ENCODE measurements around the gene HSPA4. TPM values are rescaled to one million over a fixed set of nuclear protein-coding genes. Genes with fewer than 3 reads are reported as not detected.
"Not testable (repeated sequence)": the region's sequence is repeated elsewhere in the genome, so short reads cannot be mapped to it uniquely, and the experiment has no call there.

Gene HSPA4
- polyA plus RNA-seq, 1 donor from 2014 or later: 75.9 TPM

DNA sequence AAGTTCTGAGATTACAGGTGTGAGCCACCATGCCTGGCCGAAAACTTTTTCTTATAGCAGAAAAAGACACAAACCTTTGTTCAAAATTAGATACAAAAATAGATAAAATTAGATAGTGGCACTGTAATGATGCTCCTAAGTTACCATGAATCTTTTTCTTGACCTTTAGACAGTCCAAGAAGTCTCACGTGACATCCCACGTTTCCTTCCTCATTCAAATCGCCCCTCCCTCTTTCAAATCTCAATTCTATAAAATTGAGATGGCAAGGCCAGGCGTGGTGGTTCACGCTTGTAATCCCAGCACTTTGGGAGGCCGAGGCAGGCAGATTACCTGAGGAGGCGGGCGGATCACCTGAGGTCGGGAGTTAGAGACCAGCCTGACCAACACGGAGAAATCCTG is 17.7 kb upstream of the HSPA4 start:
- Histone ChIP-seq H3K27me3 (ENCODE audit: insufficient read depth, low read depth, low read length) (no peaks in the 10 kb centered on the region), H3K4me2 (ENCODE audit: low read length) (no peak overlapping the region), H3K9me3 (ENCODE audit: low read length) (no peaks in the 10 kb centered on the region), H3K9me2 (ENCODE audit: insufficient read depth, low read length) (no peaks in the 10 kb centered on the region), H3K36me3 (ENCODE audit: insufficient read depth, low read length) (no peaks in the 10 kb centered on the region), H3K4me3 (ENCODE audit: low read length) (no peak overlapping the region), H3F3A (ENCODE audit: insufficient read depth, low read length, poor library complexity, severe bottlenecking) (no peaks in the 10 kb centered on the region), H3K79me2 (replicated peaks; ENCODE audit: insufficient read depth, low read length) (no peaks in the 10 kb centered on the region), H4K20me1 (ENCODE audit: insufficient read depth) (no peaks in the 10 kb centered on the region), H3K9ac (ENCODE audit: low read length) (no peak overlapping the region), H3K27ac (ENCODE audit: low read length) (no peak overlapping the region), H2AFZ (ENCODE audit: low read depth, low read length) (no peak overlapping the region)
- no peak for TF ChIP-seq TAF1 (IDR thresholded peaks at IDR 0.05; ENCODE audit: low read depth)
- no peak for TF ChIP-seq SMC3 (conservative IDR thresholded peaks at IDR 0.05; ENCODE audit: poor library complexity)
- TF ChIP-seq REST (IDR thresholded peaks at IDR 0.05; ENCODE audit: borderline replicate concordance): no peak
- TF ChIP-seq, protein P1, sequence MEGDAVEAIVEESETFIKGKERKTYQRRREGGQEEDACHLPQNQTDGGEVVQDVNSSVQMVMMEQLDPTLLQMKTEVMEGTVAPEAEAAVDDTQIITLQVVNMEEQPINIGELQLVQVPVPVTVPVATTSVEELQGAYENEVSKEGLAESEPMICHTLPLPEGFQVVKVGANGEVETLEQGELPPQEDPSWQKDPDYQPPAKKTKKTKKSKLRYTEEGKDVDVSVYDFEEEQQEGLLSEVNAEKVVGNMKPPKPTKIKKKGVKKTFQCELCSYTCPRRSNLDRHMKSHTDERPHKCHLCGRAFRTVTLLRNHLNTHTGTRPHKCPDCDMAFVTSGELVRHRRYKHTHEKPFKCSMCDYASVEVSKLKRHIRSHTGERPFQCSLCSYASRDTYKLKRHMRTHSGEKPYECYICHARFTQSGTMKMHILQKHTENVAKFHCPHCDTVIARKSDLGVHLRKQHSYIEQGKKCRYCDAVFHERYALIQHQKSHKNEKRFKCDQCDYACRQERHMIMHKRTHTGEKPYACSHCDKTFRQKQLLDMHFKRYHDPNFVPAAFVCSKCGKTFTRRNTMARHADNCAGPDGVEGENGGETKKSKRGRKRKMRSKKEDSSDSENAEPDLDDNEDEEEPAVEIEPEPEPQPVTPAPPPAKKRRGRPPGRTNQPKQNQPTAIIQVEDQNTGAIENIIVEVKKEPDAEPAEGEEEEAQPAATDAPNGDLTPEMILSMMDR (IDR thresholded peaks at IDR 0.05; ENCODE audit: poor library complexity, severe bottlenecking): no peak
- no peak for TF ChIP-seq MXI1 (conservative IDR thresholded peaks at IDR 0.05; ENCODE audit: poor library complexity, severe bottlenecking)
- TF ChIP-seq EZH2 (IDR thresholded peaks at IDR 0.05; ENCODE audit: borderline replicate concordance, insufficient read depth, low read length, poor library complexity, severe bottlenecking): no peak
- no peak for TF ChIP-seq EP300 (conservative IDR thresholded peaks at IDR 0.05; ENCODE audit: poor library complexity, severe bottlenecking)
- no peak for TF ChIP-seq POLR2AphosphoS5 (IDR thresholded peaks at IDR 0.05)
- no peak for TF ChIP-seq RAD21 (conservative IDR thresholded peaks at IDR 0.05)

- Histone ChIP-seq H3K79me2 (replicated peaks; ENCODE audit: insufficient read depth, low read length) (no peaks in the 10 kb centered on the region), H3K4me3 (ENCODE audit: low read length) (no peak overlapping the region), H4K20me1 (ENCODE audit: insufficient read depth) (no peaks in the 10 kb centered on the region), H3K36me3 (ENCODE audit: insufficient read depth, low read length) (no peaks in the 10 kb centered on the region), H3K9me3 (ENCODE audit: low read length) (no peaks in the 10 kb centered on the region), H3K4me2 (ENCODE audit: low read length) (no peak overlapping the region), H3K27me3 (ENCODE audit: insufficient read depth, low read depth, low read length) (no peaks in the 10 kb centered on the region), H3K9ac (ENCODE audit: low read length) (no peak overlapping the region), H3K9me2 (ENCODE audit: insufficient read depth, low read length) (no peaks in the 10 kb centered on the region), H3F3A (ENCODE audit: insufficient read depth, low read length, poor library complexity, severe bottlenecking) (no peaks in the 10 kb centered on the region), H3K27ac (ENCODE audit: low read length) (no peak overlapping the region), H2AFZ (ENCODE audit: low read depth, low read length) (no peak overlapping the region)
- TF ChIP-seq EZH2 (IDR thresholded peaks at IDR 0.05; ENCODE audit: borderline replicate concordance, insufficient read depth, low read length, poor library complexity, severe bottlenecking) (no peak), TAF1 (IDR thresholded peaks at IDR 0.05; ENCODE audit: low read depth) (no peak), MXI1 (conservative IDR thresholded peaks at IDR 0.05; ENCODE audit: poor library complexity, severe bottlenecking) (no peak), POLR2AphosphoS5 (IDR thresholded peaks at IDR 0.05) (no peak), EP300 (conservative IDR thresholded peaks at IDR 0.05; ENCODE audit: poor library complexity, severe bottlenecking) (no peak), REST (IDR thresholded peaks at IDR 0.05; ENCODE audit: borderline replicate concordance) (no peak), RAD21 (conservative IDR thresholded peaks at IDR 0.05) (no peak), SMC3 (conservative IDR thresholded peaks at IDR 0.05; ENCODE audit: poor library complexity) (no peak)
- TF ChIP-seq, protein P1 (IDR thresholded peaks at IDR 0.05; ENCODE audit: poor library complexity, severe bottlenecking): no peak
These were observed 16.6 kb upstream of the HSPA4 start for GRCh38 chr5:133035224-133035623.

DNA sequence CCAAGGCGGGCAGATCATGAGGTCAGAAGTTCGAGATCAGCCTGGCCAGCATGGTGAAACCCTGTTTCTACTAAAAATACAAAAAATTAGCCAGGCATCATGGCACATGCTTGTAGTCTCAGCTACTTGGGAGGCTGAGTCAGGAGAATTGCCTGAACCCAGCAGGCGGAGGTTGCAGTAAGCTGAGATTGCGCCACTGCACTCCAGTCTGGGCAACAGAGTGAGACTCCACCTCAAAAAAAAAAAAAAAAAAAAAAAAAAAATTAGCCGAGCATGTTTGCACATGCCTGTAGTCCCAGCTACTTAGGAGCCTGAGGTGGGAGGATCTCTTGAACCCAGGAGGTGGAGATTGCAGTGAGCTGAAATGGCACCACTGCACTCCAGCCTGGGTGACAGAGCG is 15.1 kb upstream of the HSPA4 start:
- H3K9ac ChIP-seq (ENCODE audit: low read length); H3K36me3 ChIP-seq (ENCODE audit: insufficient read depth, low read length); H3K79me2 ChIP-seq (replicated peaks; ENCODE audit: insufficient read depth, low read length); H3K9me2 ChIP-seq (ENCODE audit: insufficient read depth, low read length); H3K4me3 ChIP-seq (ENCODE audit: low read length); H3K9me3 ChIP-seq (ENCODE audit: low read length); H3K27ac ChIP-seq (ENCODE audit: low read length); H3K27me3 ChIP-seq (ENCODE audit: insufficient read depth, low read depth, low read length); H2AFZ ChIP-seq (ENCODE audit: low read depth, low read length); H3F3A ChIP-seq (ENCODE audit: insufficient read depth, low read length, poor library complexity, severe bottlenecking); H3K4me2 ChIP-seq (ENCODE audit: low read length); H4K20me1 ChIP-seq (ENCODE audit: insufficient read depth): not testable (repeated sequence)

All from neural cell (in vitro differentiated cells).